Epidermal melanocyte (primary cell): Measurements from ENCODE around the gene MAGEL2.

ENCODE experiments used
- DNase-seq: peaks from one replicate; pipeline ENCODE4 v3.0.0; 2011; ENCODE audit warnings: low spot score; ENCODE audit not compliant: insufficient read length

The MAGEL2 gene

DNA sequence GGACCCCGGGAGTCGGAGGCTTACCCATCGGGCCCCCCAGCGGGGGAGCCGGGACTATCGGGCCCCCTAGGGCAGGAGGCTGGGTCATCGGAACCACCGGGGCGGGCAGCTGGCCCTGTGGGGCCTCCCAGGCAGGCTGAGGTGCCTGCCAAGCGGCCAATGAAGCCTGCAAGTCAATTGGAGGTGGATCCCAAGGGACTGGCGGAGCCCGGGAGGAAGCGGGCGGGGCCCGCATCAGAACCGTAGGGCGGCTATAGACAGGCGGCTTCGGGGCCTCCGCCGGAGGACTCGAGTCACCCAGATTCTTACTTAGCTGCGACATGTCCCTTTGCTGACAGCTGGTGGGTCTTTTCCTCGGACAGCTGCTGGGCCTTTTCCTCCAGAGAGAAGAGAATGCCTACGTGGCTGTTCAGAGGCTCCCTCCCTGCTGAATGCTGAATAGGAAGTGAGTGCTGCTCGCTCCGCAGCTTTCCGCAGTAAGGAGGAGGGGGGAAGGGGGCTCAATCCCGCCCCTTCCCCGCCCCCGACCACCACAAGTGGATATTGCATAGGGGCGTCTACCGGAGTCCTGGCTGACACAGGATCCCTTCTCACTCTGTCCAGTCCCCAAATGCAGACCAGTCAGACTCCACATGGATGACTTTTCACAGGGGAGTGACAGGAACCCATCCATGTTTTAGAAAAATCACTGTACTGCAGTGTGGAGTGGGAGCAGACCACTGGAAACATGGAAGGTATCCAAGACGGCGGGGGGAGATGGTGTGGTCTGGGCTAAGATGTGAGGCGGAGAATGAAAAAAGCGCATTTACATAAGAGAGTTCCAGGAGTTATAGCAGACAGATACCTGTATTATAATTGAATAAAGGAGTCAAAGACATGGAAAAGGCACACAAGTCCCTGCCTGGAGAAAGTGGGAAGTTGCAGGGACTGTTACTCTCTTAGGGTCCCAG is at the start of gene MAGEL2:
MAGEL2 (minus strand) TSS at position 447 of the 950 bp plus-strand sequence; CDS start at position 322, 125 bp downstream.
- DNase-seq, result no peak

DNA sequence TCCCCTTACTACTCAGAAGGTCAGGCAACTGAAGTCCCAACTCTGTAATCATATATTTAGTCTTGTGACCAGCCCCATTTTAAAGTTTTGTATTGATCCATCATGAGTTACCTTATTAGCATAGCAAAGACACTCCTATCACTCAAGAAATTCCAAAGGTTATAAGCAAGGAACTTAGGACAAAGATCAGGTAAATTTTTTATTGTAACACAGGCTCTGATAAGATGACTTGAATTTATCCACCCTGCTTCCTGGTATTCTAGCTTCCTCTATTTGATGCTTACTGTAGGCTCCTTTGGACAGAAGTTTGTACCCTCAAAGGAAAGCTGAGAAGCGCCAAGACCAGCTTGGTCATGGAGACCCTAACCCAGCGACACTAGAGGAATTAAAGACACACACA is 47.6 kb upstream of the MAGEL2 start:
- DNase-seq, result no peak

DNA sequence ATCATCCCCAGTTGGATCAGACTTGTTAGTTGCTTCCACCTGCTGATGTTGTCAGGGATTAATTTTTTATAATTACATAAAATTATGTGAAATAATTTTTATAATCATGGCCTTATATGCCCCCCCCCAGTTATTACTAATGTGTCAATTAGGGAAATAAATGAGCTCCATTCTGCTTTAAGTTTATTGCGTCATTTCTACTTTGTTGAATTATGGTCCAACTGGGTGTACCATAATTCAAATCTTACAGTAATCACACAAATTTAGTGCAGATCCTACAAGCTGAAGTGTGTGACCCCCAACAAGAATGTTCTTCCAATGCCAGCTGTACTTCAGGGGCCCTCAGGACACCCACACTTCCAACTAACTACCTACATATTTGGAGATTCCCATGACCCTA is 46.9 kb upstream of the MAGEL2 start:
- no peak for DNase-seq

DNA sequence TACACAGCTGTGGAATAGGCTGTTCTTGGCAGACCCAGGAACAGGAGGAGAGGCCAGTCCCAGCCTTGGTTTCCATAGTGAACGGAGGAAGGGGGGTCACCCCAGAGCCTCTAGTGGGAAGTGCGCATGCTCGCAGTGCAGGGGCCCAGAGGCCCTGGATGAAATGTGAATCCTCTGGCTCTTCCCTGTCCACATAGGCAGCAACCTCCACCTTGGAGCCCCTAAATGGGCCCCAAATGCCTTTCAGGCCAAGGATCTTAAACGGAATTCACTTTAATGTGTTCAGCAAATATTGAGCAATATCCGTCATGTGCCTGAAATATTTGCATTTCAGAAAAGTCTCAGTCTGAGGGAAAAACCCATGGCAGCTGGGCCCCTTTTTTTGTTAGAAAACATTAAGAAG is 42.8 kb upstream of the MAGEL2 start:
- no peak for DNase-seq

DNA sequence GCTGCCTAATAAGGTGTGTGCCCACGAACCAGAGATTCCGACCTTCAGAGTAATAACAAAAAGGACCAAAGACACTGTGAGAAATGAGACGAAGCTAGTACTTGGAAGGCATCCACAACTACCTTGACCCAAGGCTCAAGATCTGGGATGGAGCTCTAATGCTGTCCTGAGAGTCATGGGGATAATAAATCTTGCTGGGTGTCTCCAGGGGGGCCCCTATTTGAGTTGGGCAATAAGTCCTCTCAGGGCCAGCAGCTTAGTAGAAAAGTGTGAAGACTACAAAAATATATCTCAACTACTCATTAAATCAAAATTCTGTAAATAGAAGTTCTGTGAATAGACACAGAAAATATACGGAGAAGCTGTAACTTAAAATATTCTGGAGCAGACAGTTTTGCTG is 42.3 kb upstream of the MAGEL2 start:
- no peak for DNase-seq

DNA sequence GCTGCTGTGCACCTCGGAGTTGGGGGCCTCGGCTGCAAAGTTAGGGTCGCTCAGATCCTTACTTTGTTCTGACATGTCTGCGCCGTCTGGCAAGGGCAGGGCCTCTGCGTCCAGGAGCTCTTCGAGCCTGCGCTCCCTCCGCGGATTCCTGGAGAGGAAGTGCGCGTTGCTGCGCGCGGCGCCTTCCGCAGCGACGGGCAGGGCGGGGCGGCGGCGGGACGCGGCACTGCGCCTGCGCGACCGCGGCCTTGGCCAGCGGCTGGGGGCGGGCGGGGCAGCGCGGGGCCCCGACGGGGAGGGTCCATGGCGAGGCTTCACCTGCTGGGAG is 39.4 kb upstream of the MAGEL2 start, which contains the start of gene NDN:
NDN (minus strand) TSS at position 163 of the 328 bp plus-strand sequence; CDS start at position 75, 88 bp downstream.
- no peak for DNase-seq

DNA sequence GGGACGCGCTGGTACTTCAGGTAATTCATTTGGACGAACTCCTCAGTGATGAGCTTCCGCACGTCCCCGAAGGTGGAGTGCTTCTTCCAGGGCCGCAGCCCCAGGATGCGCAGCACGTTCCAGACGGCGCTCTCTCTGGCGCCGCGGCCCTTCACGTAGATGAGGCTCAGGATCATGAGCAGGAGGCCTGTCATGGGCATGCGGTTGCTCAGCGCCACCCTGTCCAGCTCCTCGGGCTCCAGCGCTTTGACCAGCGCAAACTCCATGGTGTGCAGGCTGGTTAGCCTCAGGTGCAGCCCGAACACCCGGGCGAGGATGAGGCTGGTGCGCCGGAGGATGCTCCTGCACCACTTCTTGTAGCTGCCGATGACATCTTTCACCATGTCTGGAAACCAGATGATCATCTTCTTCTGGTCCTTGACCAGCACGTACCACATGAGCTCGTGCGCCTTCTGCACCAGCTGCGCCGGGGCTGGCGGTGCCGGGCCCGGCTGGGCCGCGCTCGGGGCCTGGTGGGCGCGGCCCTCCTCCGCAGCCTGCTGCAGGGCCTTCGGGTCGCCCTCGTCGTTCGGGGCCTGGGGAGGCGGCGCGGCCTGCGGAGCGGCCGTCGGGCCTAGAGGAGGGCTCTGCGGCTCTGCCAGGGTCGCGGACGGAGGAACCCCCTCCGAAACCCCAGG is 38.9 kb upstream of the MAGEL2 start:
- DNase-seq, result no peak

DNA sequence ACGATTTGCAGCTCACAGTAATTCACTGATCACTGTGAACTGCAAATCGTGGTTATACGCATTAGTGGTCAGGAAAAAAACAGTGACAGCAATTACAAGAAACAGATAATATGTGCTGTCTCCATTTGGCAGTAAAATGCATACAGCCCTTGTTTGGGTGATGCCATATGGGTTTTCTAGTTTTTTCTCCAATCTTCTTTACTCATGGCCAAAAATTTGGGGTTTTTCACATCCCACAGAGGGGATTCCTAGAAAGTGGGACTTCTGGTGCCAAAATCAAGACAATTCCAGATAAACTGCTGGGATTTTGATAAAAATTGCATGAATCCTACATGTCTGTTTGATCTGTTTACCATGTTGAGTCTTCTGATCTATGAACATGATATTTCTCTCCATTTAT is 23.8 kb upstream of the MAGEL2 start:
- DNase-seq, result no peak

DNA sequence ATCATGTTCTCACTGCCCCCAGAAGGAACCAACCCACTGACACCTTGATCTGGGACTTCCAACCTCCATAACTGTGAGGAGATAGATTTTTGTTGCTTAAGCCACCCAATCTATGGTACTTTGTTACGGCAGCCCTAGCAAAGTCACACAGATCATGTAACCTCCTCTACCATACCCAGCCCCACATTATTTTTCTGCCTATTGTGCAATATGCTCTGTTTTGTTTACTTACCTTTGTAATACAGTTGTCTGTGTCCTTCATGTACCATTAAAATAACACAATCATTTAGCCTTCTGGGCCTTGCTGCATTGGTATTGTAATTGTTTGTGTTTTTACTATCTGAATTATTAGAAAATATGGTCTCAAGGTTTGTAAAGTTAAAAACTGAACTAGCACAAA is 23.3 kb upstream of the MAGEL2 start:
- no peak for DNase-seq

DNA sequence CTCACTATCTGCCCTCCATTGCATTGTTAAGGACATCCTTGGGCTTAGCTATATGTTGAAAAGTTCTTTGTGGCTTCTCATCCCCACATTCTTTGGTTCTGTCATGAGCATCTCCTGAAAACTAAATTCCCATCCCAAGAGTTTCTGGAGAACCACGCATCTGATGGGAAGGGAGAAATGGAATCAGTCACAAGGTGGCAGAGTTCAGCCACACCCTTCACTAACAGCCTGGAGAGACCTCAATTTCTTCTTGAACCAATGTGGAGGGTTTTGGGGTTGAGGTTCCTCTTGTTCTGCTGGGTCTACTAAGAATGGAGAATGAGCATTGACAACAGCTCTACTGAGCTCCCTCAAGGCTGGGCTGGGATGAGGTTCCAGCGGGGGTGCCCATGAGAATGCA is 15.6 kb upstream of the MAGEL2 start:
- DNase-seq, result no peak

DNA sequence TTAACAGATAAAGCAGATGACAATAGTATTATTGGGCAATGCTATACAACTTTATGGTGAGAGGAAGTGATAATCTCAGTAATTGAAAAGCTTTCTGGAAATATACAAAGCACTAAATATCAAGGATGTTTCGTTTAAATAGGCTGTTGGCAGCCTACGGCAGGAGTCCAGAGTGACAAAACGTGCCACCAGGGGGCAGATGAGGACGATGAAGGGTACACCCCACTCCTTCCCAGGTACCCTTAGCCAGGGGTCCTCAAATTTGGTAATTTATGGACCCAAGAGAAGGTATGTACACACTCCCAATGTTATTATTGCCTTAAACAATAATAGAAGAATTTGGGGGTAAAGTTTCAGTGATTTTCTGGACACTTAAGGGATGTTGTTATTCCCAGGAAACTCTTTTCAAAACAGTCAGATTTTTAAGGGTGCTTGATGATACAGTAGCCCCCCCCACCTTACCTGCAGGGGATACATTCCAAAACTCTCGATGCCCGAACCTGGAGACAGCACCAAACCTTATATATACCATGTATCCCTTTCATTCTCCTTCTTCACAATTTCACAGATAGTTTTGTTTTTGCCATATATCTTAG is 1.4 kb upstream of the MAGEL2 start:
- no peak for DNase-seq

DNA sequence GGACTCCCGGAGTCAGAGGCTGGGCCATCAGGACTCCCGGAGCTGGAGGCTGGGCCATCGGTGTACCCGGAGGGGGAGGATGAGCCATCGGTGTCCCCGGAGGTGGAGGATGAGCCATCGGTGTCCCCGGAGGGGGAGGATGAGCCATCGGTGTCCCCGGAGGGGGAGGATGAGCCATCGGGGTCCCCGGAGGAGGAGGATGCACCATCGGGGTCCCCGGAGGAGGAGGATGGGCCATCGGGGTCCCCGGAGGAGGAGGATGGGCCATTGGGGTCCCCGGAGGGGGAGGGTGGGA is 719 bp downstream of the MAGEL2 start:
- no peak for DNase-seq

DNA sequence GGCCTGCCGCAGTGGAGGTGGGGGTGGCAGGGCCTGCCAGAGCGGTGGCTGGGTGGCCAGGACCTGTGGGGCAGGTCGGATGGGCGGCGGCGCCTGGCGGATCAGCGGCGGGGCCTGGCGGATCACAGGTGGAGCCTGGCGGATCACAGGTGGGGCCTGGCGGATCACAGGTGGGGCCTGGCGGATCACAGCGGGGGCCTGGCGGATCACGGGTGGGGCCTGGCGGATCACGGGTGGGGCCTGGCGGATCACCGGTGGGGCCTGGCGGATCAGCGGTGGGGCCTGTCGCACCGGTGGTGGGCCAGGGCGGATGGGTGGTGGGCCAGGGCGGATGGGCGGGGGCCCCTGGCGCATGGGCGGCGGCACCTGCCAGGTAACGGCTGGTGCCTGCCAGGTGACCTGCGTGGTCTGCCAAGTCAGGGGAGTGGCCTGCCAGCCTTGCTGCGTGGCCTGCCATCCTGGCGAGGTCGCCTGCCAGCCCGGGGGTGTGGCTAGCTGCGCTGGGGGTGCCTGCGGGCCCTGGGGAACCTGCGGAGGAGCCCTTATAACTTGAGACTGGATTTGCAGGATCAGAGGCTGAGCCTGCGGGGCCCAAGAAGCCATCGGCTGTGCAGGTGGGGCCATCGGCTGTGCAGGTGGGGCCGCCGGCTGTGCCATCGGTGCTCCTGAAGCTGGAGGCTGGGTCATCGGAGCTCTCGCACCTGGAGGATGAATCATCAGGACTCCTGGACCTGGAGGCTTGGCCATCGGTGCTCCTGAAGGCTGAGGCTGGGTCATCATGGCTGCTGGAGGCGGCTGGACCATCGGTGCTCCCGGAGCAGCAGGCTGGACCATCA is 1.3 kb downstream of the MAGEL2 start:
- no peak for DNase-seq

DNA sequence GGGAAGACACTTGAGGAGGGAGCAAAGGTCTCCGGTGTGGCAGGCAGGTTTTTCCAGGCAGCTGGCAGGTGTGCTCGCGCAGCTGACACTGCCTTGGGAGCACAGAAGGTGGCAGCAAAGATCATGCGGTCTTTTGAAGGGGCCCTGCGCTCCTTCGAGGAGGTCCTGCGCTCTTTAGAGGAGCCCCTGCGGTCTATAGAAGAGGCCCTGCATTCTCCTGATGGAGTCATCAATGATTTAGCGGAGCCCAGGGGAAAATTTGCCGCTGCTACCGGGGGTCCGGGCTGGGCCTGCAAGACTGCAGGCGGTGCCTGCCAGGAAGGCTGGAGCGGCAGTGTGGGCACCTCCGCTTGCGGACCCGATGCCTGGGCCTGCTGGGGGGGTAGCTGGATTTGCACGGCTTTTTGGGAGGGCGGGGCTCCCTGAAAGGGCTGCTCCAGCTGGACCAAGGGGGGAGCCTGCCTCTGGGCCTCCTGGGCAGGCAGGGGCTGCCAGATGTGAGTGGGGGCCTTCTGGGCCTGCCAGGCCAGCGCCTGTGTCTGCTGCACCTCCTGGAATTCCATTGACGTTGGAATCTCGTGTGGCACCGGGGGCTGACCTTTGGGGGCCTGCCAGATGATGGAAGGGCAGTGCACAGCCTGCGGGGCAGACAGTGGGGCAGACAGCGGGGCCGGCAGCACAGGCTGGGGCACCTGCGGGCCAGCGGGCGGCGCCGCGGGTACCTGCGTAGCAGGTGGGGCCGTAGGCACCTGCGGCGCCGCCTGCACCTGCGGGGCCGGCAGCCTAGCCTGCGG is 2.1 kb downstream of the MAGEL2 start:
- DNase-seq, result no peak

DNA sequence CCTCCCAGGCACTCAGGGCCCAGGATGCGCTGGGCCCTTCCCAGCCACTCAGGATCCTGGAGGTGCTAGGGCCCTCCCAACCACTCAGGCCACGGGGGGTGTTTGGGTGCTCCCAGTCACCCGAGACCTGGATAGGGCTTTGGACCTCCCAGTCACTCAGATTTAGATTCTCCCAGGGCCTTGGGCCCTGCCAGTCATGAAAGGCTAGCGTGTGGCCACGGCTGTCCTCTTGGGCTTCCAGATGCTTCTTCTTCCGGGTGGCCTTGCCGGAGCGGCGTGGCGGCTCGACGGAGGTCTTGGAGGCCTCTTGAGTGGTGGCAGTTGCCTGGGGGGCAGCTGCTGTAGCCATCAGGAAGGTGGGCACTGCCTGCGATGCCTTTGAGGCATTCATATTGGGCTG is 2.8 kb downstream of the MAGEL2 start:
- no peak for DNase-seq

DNA sequence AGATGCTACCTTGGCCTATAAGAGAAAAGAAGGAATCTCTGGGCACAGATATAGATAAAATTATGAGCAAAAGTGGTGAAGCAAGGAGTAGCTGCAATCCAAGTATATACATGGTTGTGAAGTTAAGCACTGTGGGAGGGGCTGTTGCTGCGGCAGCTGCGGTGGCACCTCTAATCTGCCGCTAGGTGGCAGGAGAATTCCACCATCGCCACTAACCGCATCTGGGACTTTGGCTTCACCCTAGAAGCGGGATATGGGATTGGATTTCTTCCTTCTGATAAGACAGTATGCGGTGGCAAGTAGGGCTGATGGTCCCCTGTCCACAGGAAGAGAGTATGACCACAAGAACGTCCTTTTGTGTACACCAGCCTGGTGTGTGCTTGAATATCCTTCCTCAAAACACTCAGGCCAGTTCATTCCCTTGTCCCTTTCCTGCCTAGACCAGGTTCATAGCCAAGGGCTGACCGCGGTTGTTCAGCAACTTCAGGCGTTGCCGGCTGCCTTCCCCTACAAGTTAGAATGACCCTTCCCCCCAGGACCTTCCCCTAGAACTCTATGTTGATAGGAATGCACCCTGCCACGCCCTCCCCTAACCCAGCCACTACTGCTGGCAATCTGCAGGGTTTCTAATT is 5.1 kb downstream of the MAGEL2 start:
- DNase-seq, result peak; percentile 70

DNA sequence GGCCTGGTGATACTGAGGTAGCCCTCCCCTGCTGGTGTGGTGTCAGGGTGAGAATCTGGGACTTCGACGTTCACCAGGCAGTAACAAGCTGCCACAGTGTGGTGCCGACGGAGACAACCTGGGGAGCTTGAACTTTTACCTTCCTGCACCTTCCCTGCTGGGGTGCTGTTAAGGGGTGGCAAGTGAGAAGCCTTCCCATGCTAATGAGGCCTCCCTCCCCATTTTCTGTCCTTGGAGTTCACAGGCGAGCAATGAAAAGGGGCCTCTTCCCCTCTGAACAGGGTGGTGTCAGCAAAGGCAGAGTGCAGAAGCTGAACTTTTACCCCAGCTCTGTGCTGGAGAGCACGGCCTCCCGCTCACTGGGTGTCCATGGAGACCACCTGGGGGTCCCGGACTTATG is 13.5 kb downstream of the MAGEL2 start:
- DNase-seq, result no peak

DNA sequence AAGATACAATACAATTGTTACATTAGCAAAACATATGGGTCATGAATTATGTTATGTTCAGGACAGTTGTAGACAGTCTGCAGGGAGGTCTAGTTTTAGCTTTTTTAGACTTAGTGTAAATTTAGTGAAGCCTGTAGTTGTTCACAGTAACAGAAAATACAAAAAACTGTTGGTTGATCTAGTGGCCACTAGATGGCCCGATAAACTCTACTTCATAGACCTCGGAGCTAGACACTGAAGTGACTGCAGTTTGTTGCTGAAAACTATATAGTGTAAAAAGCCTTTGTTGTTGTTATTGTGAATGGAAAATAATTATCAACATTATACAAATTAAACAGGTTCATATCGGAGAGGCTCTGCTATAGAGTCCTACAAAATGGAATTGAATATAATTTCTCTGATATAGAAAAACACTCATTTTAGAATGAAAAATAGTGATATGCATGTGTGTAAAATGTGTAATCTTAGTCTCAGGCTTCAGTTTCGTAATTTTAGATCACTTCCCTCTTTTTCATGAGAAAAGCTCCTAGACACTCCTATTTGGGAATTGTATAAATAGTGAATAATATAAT is 18.3 kb downstream of the MAGEL2 start:
- DNase-seq, result no peak

DNA sequence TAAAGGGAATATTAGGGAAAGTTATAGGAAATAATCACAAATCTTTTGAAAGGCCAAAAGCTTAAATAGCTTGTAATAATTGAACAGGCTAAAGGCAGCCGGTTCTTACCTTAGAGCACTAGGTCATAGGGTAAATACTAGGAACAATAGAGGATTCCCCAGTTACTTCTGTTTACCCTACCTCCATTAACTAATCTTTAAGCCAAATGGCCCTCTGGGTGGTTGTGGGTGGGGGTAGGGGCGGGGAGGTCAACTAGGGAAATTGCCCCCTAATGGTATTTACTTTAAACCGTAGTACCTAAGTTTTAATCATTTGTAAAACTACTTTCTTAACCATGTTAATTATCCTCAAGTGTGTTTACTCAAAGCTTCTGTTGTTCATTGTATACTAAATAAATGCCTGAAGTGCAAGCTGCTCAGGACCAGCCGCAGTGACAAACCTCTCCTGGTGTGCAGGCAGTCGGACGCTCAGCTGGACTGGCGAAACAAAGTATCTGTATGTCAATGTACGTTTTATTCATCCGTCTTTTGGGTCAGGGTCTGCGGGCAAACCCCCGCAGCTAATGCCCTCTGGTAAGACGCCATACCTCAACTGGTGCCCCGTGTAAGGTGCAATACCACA is 18.9 kb downstream of the MAGEL2 start:
- no peak for DNase-seq

DNA sequence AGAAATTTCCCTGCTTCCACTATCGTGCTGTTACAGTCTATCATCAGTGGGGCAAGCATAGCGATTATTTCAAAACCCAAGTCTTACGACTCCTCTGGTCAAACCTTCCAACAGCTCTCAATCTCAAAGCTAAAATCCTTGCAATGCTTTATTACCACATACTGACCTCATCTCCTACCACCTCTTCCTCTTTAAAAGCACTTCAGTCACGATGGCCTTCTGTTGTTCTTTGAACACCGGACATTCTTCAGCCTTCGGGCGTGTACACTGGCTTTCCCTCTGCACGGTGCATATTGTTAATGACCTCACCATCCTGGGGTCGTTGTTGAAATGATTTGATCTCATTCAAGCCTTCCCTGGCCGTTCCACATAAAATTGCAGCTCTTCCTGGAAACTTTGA is 31.1 kb downstream of the MAGEL2 start:
- no peak for DNase-seq
